RWPE2 (cell line): ENCODE data around the gene LTA.

Source experiments
- ATAC-seq: fragments of 200-7000 bp; cut with Tn5 transposase; 3 replicates; pipeline ENCODE4 v1.9.1; 2021; ENCODE audit warnings: low read depth
- DNase-seq: peaks from one replicate; pipeline ENCODE4 v3.0.0-alpha.2; 2020; ENCODE audit warnings: low spot score
- H3K27ac ChIP-seq: fragments of 450-650 bp; 2 replicates; pipeline ENCODE4 v1.5.1; 2017; ENCODE audit warnings: mild to moderate bottlenecking; ENCODE audit not compliant: poor library complexity, severe bottlenecking
- H3K27me3 ChIP-seq: fragments of 250-450 bp; sonication (Bioruptor Pico); 2 replicates; pipeline ENCODE4 v1.5.1; 2021; ENCODE audit warnings: mild to moderate bottlenecking, moderate library complexity; ENCODE audit not compliant: insufficient read depth, poor library complexity, severe bottlenecking
- H3K36me3 ChIP-seq: fragments of 250-450 bp; sonication (Bioruptor Pico); 2 replicates; pipeline ENCODE4 v1.5.1; 2020; ENCODE audit warnings: low read depth, mild to moderate bottlenecking, moderate library complexity
- H3K4me1 ChIP-seq: fragments of 250-450 bp; sonication (Bioruptor Pico); 2 replicates; pipeline ENCODE4 v1.5.1; 2021; ENCODE audit warnings: mild to moderate bottlenecking, moderate library complexity; ENCODE audit not compliant: insufficient read depth, poor library complexity, severe bottlenecking
- H3K4me3 ChIP-seq: fragments of 250-450 bp; sonication (Bioruptor Pico); 2 replicates; pipeline ENCODE4 v1.5.1; 2021; ENCODE audit warnings: mild to moderate bottlenecking, moderate library complexity; ENCODE audit not compliant: severe bottlenecking
- H3K9me3 ChIP-seq: fragments of 250-450 bp; sonication (Bioruptor Pico); 2 replicates; pipeline ENCODE4 v1.5.1; 2021; ENCODE audit warnings: mild to moderate bottlenecking, moderate library complexity; ENCODE audit not compliant: severe bottlenecking
- CTCF ChIP-seq: fragments of 450-650 bp; IDR thresholded peaks from one replicate; pipeline ENCODE4 v1.5.1; 2017; ENCODE audit warnings: mild to moderate bottlenecking, moderate library complexity; ENCODE audit not compliant: poor library complexity, severe bottlenecking

Gene LTA

GRCh38 chr6:31545291-31545690 is 26.8 kb upstream of the LTA start:
- Histone ChIP-seq H3K36me3 (peaks cover 40% of the 10 kb centered on the region), H3K27me3 (no peaks in the 10 kb centered on the region), H3K4me3 (no peak overlapping the region), H3K9me3 (no peaks in the 10 kb centered on the region), H3K27ac (no peak overlapping the region), H3K4me1 (peaks cover 8% of the 10 kb centered on the region)
- DNase-seq (no peak), ATAC-seq (no peak)
- TF ChIP-seq CTCF, result no peak

- DNase-seq, result peak; percentile 94
- peak within 1 kb of the TSS; percentile 58 for H3K27ac ChIP-seq
- no peaks in the 10 kb centered on the region for H3K9me3 ChIP-seq
- peaks cover 41% of the 10 kb centered on the region for H3K36me3 ChIP-seq
- peak within 1 kb of the TSS; percentile 43 for H3K4me3 ChIP-seq
- ATAC-seq, result peak; percentile 78
- H3K27me3 ChIP-seq, result no peaks in the 10 kb centered on the region
- peak; percentile 99 for TF ChIP-seq CTCF
- H3K4me1 ChIP-seq, result peaks cover 7% of the 10 kb centered on the region
These were observed 25.6 kb upstream of the LTA start, which contains the start of gene ATP6V1G2 for GRCh38 chr6:31546339-31546957. Gene ATP6V1G2 (minus strand): TSS chr6:31546608. CDS start chr6:31546559, 49 bp downstream.

DNA sequence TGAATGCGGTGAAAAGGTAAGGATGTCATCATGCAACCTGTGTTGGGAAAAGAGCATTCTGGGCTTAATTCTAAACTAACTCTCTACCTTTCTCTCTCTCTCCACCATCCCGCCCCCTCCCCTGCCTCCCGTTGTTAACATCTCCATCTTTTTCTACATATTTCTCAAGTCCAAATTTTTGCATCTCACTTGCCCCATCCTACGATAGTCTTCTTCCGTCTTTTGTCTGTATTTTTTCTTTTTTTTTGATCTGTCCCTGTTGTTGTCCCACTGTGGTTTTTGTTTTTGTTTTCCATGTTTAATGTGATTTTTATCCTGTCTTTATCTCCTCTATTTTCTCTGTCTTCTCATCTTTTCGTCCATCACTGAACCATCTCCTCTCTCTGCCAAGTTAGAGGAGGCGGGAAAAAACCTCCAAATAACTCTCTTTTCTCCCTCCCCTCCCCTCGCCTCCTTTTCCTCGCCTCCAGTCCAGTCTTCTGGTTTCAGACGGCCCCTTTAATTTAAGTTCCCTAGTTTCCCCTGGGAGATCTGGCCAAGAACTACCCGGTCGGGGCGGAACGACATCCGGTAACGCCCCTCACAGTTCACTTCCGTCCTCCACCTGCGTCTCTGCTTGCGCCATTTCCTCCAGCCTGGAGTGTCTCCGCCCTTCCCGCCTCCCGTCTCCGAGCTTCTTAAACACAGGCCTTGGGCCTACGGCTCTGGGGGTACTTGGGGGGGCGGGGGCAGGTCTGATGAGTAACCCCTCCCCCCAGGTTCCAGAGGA is 24.9 kb upstream of the LTA start, which contains the start of gene NFKBIL1:
TSS of gene NFKBIL1 (plus strand) at position 651 of the 769 bp plus-strand sequence. CDS start at position 738, 87 bp downstream.
- H3K36me3 ChIP-seq, result peaks cover 47% of the 10 kb centered on the region
- peak within 1 kb of the TSS; percentile 43 for H3K4me3 ChIP-seq
- no peaks in the 10 kb centered on the region for H3K27me3 ChIP-seq
- no peaks in the 10 kb centered on the region for H3K9me3 ChIP-seq
- DNase-seq (peak; percentile 94), ATAC-seq (peak; percentile 84)
- peak; percentile 86 for TF ChIP-seq CTCF
- H3K4me1 ChIP-seq, result peaks cover 7% of the 10 kb centered on the region
- peak within 1 kb of the TSS; percentile 58 for H3K27ac ChIP-seq

DNA sequence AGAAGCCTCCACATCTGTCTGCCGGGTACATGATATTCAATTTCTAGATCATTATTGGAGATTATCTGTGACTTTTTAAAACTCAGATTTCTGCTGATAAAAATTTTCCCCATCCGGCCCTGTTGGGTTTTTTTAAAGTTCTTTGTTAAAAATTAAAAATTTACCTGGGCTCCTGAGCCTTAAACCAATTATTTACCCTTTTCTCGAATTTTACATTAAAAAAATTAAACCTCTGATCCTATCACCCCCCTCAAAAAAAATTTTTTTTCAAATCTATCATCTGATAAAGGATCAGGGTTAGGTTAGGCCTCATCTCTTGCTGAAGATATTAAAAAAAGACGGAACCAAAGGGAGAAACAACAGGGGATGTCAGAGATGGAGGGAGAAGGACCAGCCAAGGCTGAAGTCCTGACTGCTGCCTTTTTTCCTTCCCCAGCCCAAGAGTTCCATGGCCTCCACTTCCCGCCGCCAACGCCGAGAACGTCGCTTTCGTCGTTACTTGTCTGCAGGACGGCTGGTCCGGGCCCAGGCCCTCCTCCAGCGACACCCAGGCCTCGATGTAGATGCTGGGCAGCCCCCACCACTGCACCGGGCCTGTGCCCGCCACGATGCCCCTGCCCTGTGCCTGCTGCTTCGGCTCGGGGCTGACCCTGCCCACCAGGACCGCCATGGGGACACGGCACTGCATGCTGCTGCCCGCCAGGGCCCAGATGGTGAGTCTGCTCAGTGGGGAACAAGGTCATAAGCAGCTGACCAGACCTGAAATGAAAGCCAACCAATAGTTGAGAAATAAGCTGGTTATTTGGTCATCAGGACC is 24.2 kb upstream of the LTA start:
- Histone ChIP-seq H3K4me3 (peak overlapping the region; percentile 43), H3K4me1 (peaks cover 7% of the 10 kb centered on the region), H3K27me3 (no peaks in the 10 kb centered on the region), H3K27ac (peak overlapping the region; percentile 58), H3K9me3 (no peaks in the 10 kb centered on the region), H3K36me3 (peaks cover 49% of the 10 kb centered on the region)
- TF ChIP-seq CTCF, result no peak
- DNase-seq (no peak), ATAC-seq (no peak)
